MCF 10A (cell line): ENCODE data around the gene MMS22L. TPM values are rescaled to one million over a fixed set of nuclear protein-coding genes. Genes with fewer than 3 reads are reported as not detected.

Experiments used
- BruUV-seq: library from RNA; stranded (reverse); fragments of 400-500 nt; replicated peaks from 2 replicates; lab custom pipeline; 2021; lab: Mats Ljungman, UMichigan
- CTCF ChIA-PET: fragments of 300-600 bp; sonication (Branson Sonifier 250); formaldehyde crosslinking; extraction: SDS; loops from one replicate; lab custom pipeline; 2021; ENCODE audit warnings: antibody characterized with exemption, inconsistent platforms; lab: Yijun Ruan, JAX
- POLR2A ChIA-PET: fragments of 300-600, 350-650 bp; sonication (Branson Sonifier 250); formaldehyde crosslinking; extraction: SDS; loops from one replicate; lab custom pipeline; 2020; ENCODE audit warnings: antibody characterized with exemption, inconsistent platforms; lab: Yijun Ruan, JAX
- DNase-seq: peaks from one replicate; pipeline ENCODE4 v3.0.0-alpha.2; 2018; ENCODE audit not compliant: unreplicated experiment
- H3K27ac Mint-ChIP-seq: one replicate; pipeline ENCODE4 v1.8.0; 2022; ENCODE audit warnings: mild to moderate bottlenecking, low read depth, mixed read lengths; ENCODE audit not compliant: unreplicated experiment
- H3K27me3 Mint-ChIP-seq: one replicate; pipeline ENCODE4 v1.8.0; 2022; ENCODE audit warnings: mixed read lengths; ENCODE audit not compliant: insufficient read depth, unreplicated experiment
- H3K36me3 Mint-ChIP-seq: one replicate; pipeline ENCODE4 v1.8.0; 2022; ENCODE audit warnings: mild to moderate bottlenecking, moderate library complexity, mixed read lengths; ENCODE audit not compliant: insufficient read depth, unreplicated experiment
- H3K4me1 Mint-ChIP-seq: one replicate; pipeline ENCODE4 v1.8.0; 2022; ENCODE audit warnings: mixed read lengths; ENCODE audit not compliant: insufficient read depth, unreplicated experiment
- H3K4me3 Mint-ChIP-seq: one replicate; pipeline ENCODE4 v1.8.0; 2022; ENCODE audit warnings: mild to moderate bottlenecking, moderate library complexity, mixed read lengths; ENCODE audit not compliant: unreplicated experiment
- H3K9me3 Mint-ChIP-seq: one replicate; pipeline ENCODE4 v1.8.0; 2022; ENCODE audit warnings: mixed read lengths; ENCODE audit not compliant: unreplicated experiment
- CTCF ChIP-seq: fragments of 200-600 bp; IDR thresholded peaks from one replicate; pipeline ENCODE4 v1.8.0; 2022; ENCODE audit warnings: antibody characterized with exemption, mild to moderate bottlenecking; ENCODE audit not compliant: unreplicated experiment
- intact Hi-C: fragments of 100-400 bp; cut with micrococcal nuclease; formaldehyde crosslinking; loops from 2 replicates; pipeline ENCODE4 v1.14.1; 2022
- total RNA-seq: library from RNA; stranded (reverse); gene quantifications from 2 replicates; pipeline ENCODE4 v1.2.3, GENCODE V29; 2022

Gene MMS22L
- total RNA-seq, 1 experiment from 2014 or later = 9.8 TPM

DNA sequence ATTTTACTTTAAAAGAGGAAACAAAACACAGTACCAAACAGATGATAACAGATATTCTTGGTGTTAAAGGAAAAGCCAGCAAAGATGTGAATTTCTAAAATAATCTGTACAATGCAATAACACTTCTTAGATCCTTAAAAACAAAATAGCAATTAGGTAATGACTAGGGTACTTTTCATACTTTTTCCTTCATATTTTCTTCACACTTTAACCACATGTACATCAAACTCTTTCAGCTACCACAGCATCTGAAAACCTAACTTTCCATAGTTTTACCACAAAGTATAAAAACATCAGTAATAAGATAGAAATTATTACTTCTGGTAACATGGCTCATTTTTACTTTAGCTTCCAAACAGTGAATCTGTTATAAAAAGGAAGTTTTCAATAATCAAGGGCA lies 141.3 kb downstream of the MMS22L start:
- Mint-ChIP-seq H3K9me3 (no peaks in the 10 kb centered on the region), H3K4me1 (no peaks in the 10 kb centered on the region), H3K4me3 (no peak overlapping the region), H3K36me3 (no peaks in the 10 kb centered on the region), H3K27ac (no peak overlapping the region), H3K27me3 (no peaks in the 10 kb centered on the region)
- DNase-seq = no peak
- intact Hi-C loops = no loop called here
- no TSS peak for BruUV-seq
- ChIA-PET CTCF (no interaction called here), POLR2A (no interaction called here)
- no peak for TF ChIP-seq CTCF

DNA sequence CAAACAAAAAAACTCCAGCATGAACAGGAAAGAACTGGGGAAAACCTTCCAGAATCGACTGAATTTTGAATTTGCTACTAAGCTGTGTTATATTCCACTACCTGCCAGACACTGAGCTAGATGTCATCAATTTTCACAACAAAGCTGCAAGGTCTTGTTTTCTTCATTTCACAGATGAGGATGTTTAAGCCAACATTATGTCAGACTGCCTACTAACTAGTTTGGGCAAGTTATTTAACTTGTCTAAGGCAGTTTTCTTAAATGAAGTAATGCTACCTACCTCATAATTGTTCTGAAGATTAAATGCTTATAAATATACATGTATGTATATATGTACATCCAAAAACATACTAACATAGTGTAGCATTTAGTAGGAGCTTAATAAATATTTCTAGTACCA lies 144.4 kb downstream of the MMS22L start:
- ChIA-PET CTCF (no interaction called here), POLR2A (no interaction called here)
- TF ChIP-seq CTCF = no peak
- Mint-ChIP-seq H3K36me3 (no peaks in the 10 kb centered on the region), H3K27ac (no peak overlapping the region), H3K27me3 (no peaks in the 10 kb centered on the region), H3K4me3 (no peak overlapping the region), H3K4me1 (no peaks in the 10 kb centered on the region), H3K9me3 (no peaks in the 10 kb centered on the region)
- BruUV-seq = no TSS peak
- DNase-seq = no peak
- intact Hi-C loops = no loop called here

GRCh38 chr6:97136626-97137358 lies 146.2 kb downstream of the MMS22L start:
- no peak for DNase-seq

GRCh38 chr6:97133067-97133466 lies 149.9 kb downstream of the MMS22L start:
- no peaks in the 10 kb centered on the region for H3K27me3 Mint-ChIP-seq
- TF ChIP-seq CTCF = no peak
- CTCF ChIA-PET = no interaction called here
- DNase-seq = peak; percentile 5
- POLR2A ChIA-PET = interaction anchor here (1.2 kb wide), 1 partner anchor 16 kb away, joined by 3 read pairs; no protein-coding TSS in a partner anchor
- no peak overlapping the region for H3K27ac Mint-ChIP-seq
- no TSS peak for BruUV-seq
- H3K4me1 Mint-ChIP-seq = no peaks in the 10 kb centered on the region
- no peak overlapping the region for H3K4me3 Mint-ChIP-seq
- no peaks in the 10 kb centered on the region for H3K9me3 Mint-ChIP-seq
- intact Hi-C loops = no loop called here
- H3K36me3 Mint-ChIP-seq = no peaks in the 10 kb centered on the region

More at GRCh38 chr6:97136626-97137358, 146.2 kb downstream of the MMS22L start:
- Mint-ChIP-seq H3K27ac (no peak overlapping the region), H3K27me3 (no peaks in the 10 kb centered on the region), H3K4me3 (no peak overlapping the region), H3K4me1 (no peaks in the 10 kb centered on the region), H3K9me3 (no peaks in the 10 kb centered on the region), H3K36me3 (no peaks in the 10 kb centered on the region)
- POLR2A ChIA-PET = no interaction called here
- intact Hi-C loops = no loop called here
- CTCF ChIA-PET = interaction anchor here (1.2 kb wide), 1 partner anchor 44 kb away, joined by 4 read pairs; no protein-coding TSS in a partner anchor
- no peak for TF ChIP-seq CTCF
- no TSS peak for BruUV-seq
